NCI-H2107 treated with DMSO at 0.1 percent for 48 hours (cell line): ENCODE measurements around the gene RETSAT.
"Not testable (repeated sequence)": the region's sequence is repeated elsewhere in the genome, so short reads cannot be mapped to it uniquely, and the experiment has no call there.

ENCODE experiments used
- DNase-seq: peaks from one replicate; lab custom pipeline; 2025; ENCODE audit not compliant: unreplicated experiment; lab: John Stamatoyannopoulos, UW

The RETSAT gene

DNA sequence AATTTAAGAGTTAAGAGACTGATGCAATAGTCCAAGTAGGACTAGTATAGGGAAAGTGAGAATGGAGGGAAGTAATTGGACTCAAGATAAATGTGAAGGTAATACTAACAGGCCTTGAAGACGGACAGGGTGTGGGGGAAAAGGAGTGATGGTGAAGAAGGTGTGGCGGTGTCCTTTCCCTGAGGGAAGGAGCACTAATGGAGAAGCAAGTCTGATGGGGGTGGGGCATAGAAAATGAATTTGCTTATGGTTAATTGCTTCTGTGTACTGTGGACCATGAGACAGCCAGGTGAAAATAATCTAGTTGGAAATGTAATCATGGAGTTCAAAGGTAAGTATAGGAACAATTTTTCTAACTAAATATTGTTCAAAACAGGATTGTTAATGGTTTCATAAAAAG is 19.4 kb downstream of the RETSAT start:
- no peak for DNase-seq

GRCh38 chr2:85333877-85334276 is 20.5 kb downstream of the RETSAT start:
- DNase-seq: not testable (repeated sequence)

GRCh38 chr2:85330839-85331636 is 23.3 kb downstream of the RETSAT start:
- no peak for DNase-seq

- not testable (repeated sequence) for DNase-seq
Measured at GRCh38 chr2:85329701-85330100, 24.6 kb downstream of the RETSAT start.

DNA sequence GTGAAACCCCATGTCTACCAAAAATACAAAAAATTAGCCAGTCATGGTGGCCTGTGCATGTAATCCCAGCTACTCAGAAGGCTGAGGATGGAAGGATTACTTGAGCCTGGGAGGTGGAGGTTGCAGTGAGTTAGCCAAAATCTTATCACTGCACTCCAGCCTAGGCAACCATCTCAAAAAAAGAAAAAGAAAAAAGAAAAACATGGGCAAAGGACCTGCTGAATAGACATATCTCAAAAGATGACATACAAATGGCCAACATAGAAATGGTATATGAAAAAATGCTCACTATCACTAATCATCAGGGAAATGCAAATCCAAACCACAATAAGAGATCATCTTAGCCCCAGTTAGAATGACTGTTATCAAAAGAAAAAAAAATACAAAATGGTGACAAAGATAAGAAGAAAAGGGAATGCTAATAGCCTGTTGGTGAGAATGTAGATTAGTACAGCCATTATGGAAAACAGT is 25.1 kb downstream of the RETSAT start:
- DNase-seq: no peak

GRCh38 chr2:85327822-85328617 is 26.3 kb downstream of the RETSAT start, which contains the start of gene TGOLN2:
Gene TGOLN2, minus strand, starts transcription at chr2:85327989. Its CDS starts 27 bp downstream, at chr2:85327962.
- peak; percentile 82 for DNase-seq

- no peak for DNase-seq
Measured at GRCh38 chr2:85327160-85327821, 27.0 kb downstream of the RETSAT start.

- peak; percentile 13 for DNase-seq
Measured at GRCh38 chr2:85326406-85327159, 27.7 kb downstream of the RETSAT start.

DNA sequence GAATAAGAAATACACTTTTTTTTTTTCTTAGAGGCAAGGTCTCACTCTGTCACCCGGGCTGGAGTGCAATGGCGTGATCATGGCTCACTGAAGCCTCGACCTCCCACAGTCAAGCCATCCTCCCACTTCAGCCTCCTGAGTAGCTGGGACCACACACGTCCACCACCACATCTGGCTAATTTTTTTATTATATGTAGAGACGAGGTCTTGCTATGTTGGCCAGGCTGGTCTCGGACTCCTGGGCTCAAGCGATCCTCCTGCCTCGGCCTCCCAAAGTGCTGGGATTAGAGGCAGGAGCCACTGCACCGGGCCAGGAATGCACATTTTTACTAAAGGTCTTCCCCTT is 28.9 kb downstream of the RETSAT start:
- DNase-seq: no peak

GRCh38 chr2:85324639-85325465 is 29.5 kb downstream of the RETSAT start:
- no peak for DNase-seq

DNA sequence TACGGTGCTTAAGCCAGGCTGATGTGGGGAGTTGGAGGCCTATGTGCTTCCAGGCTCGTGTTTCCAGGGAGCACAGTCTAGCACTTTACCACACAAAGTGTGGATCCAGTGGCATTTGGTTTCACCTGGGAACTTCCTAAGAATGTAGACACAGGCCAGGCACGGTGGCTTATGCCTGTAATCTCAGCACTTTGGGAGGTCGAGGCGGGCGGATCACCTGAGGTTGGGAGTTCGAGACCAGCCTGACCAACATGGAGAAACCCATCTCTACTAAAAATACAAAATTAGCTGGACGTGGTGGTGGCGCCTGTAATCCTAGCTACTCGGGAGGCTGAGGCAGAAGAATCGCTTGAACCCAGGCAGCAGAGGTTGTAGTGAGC is 30.4 kb downstream of the RETSAT start:
- DNase-seq: not testable (repeated sequence)

GRCh38 chr2:85323351-85323987 is 30.9 kb downstream of the RETSAT start:
- no peak for DNase-seq

- no peak for DNase-seq
Measured at GRCh38 chr2:85319796-85320195, 34.5 kb downstream of the RETSAT start.

DNA sequence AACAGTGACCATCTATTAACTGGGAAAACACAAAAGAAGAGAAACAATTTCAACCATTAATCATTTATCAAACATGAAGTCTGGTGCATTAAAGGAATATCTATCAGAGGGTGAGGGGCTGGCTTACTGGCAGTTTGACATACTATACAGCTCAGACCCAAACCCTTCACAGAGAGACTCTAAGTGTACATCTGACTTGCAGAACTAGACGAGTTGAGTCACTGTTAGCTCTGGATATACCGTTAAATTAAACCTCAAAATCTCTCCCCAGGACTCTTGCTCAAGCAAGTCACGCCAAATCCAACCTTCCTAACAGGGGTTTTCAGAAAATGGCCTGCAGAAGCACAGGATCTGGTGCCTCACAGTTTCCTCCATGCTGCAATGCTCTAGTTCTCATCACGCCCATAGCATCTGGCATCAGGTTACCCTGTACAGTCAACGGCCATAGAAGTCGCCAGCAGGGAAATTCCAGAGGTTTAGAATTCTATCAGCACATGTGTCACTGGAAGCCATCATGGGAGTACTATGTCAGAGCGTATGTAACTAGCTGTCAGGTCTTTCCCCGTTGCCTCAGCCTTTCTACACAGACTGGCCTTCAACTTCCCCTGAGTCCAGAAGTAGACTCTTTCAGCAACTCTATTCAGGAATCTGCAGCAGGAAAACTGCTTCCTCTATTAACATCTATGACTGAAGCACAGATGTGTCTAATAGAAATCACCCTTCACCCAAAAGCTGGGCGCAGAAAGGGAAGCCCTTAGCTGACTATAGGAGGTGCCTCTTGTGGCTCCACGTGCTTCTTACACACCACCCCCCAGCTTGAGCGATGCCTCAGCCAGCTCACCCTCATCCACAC is 35.9 kb downstream of the RETSAT start:
- DNase-seq: peak; percentile 37

- DNase-seq: not testable (repeated sequence)
Measured at GRCh38 chr2:85315921-85316320, 38.4 kb downstream of the RETSAT start.

DNA sequence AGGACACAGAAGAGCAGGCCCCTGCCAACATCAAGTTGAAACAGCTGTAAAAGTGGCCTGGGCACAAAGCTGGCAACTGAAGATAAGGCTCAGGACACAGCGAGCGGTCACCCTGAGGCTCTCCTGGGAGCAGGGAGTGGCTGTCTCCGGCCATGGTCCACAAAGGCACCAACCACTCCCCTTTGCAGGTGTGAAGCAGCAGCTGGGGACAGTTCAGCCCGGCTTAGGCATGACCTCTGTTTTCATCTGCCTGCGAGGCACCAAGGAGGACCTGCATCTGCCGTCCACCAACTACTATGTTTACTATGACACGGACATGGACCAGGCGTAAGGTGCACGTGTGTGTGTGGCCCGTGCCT is 39.5 kb downstream of the RETSAT start:
- DNase-seq: no peak

DNA sequence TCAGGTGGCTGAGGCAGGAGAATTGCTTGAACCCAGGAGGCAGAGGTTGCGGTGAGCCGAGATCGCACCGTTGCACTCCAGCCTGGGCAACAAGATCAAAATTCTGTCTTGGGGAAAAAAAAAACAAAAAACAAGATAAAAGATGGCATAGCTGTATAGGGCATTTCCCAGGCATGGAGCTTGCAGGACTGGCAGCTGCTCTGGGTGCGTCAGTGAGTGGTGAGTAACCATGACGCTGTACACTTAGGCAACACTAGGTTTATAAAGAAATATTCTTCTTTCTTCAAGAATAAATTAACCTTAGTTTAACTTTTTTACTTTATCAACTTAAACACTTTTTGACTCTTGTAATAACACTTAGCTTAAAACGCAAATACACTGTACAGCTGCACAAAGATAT is 41.9 kb downstream of the RETSAT start:
- no peak for DNase-seq

GRCh38 chr2:85310330-85310729 is 44.0 kb downstream of the RETSAT start:
- DNase-seq: no peak
